22Rv1 (cell line): ENCODE data around the gene CCDC68.
A peak's percentile ranks its signal among the peaks of the same experiment; 100 is the strongest.

ENCODE experiments used
- H3K27ac ChIP-seq: fragments of 450-650 bp; 2 replicates; pipeline ENCODE4 v1.5.1; 2017
- CTCF ChIP-seq: fragments of 450-650 bp; IDR thresholded peaks from 2 replicates; pipeline ENCODE4 v1.5.1; 2017; ENCODE audit warnings: mild to moderate bottlenecking
- ZFX ChIP-seq: fragments of 450-650 bp; IDR thresholded peaks from 2 replicates; pipeline ENCODE4 v1.6.1; 2017; ENCODE audit warnings: antibody characterized with exemption, borderline replicate concordance

The CCDC68 gene

GRCh38 chr18:54958704-54959625 lies at the start of gene CCDC68:
Gene CCDC68 (minus strand): TSS chr18:54959461. CDS start chr18:54942791, 16,670 bp downstream.
- TF ChIP-seq ZFX (no peak), CTCF (no peak)
- H3K27ac ChIP-seq = peak within 1 kb of the TSS; percentile 18; the same call in 1 of the 2 replicates

- no peak overlapping the region for H3K27ac ChIP-seq
- TF ChIP-seq CTCF = no peak
- TF ChIP-seq ZFX = no peak
Measured at GRCh38 chr18:55007602-55008001, 48.3 kb upstream of the CCDC68 start.

- no peak for TF ChIP-seq CTCF
- no peak for TF ChIP-seq ZFX
- H3K27ac ChIP-seq = no peak overlapping the region
Measured at GRCh38 chr18:55003695-55004094, 44.4 kb upstream of the CCDC68 start.

- TF ChIP-seq ZFX (no peak), CTCF (no peak)
- no peak overlapping the region for H3K27ac ChIP-seq
Measured at GRCh38 chr18:55002261-55002660, 43.0 kb upstream of the CCDC68 start.

- TF ChIP-seq CTCF = no peak
- no peak for TF ChIP-seq ZFX
- H3K27ac ChIP-seq = no peak overlapping the region
Measured at GRCh38 chr18:55001394-55002024, 42.2 kb upstream of the CCDC68 start.

GRCh38 chr18:55000529-55000928 lies 41.3 kb upstream of the CCDC68 start:
- TF ChIP-seq CTCF (no peak), ZFX (no peak)
- H3K27ac ChIP-seq = no peak overlapping the region

GRCh38 chr18:54999016-54999415 lies 39.8 kb upstream of the CCDC68 start:
- TF ChIP-seq CTCF (no peak), ZFX (no peak)
- no peak overlapping the region for H3K27ac ChIP-seq
